BE2C (cell line): ENCODE data around the gene SLC30A9.
A peak's percentile ranks its signal among the peaks of the same experiment; 100 is the strongest.

ENCODE experiments used
- DNase-seq: peaks from one replicate; pipeline ENCODE4 v3.0.0-alpha.2; 2020
- H3K27me3 ChIP-seq: fragments of 250-450 bp; sonication (Bioruptor Pico); 2 replicates; pipeline ENCODE4 v1.5.1; 2020; ENCODE audit warnings: mild to moderate bottlenecking
- H3K36me3 ChIP-seq: fragments of 250-450 bp; sonication (Bioruptor Pico); 2 replicates; pipeline ENCODE4 v1.5.1; 2020; ENCODE audit warnings: mild to moderate bottlenecking
- H3K4me1 ChIP-seq: fragments of 250-450 bp; sonication (Bioruptor Pico); 2 replicates; pipeline ENCODE4 v1.5.1; 2020
- H3K4me3 ChIP-seq: 2 replicates; pipeline ENCODE4 v1.5.1; 2011; ENCODE audit warnings: low read depth, low read length
- H3K9me3 ChIP-seq: fragments of 250-450 bp; sonication (Bioruptor Pico); 2 replicates; pipeline ENCODE4 v1.5.1; 2020
- CTCF ChIP-seq: IDR thresholded peaks from 2 replicates; pipeline ENCODE4 v1.5.1; 2012; ENCODE audit warnings: mild to moderate bottlenecking, low read depth, low read length

The SLC30A9 gene

GRCh38 chr4:41977709-41978108, 12.6 kb upstream of the SLC30A9 start:
- Histone ChIP-seq H3K4me3 (no peak overlapping the region), H3K4me1 (no peaks in the 10 kb centered on the region), H3K9me3 (no peaks in the 10 kb centered on the region), H3K27me3 (no peaks in the 10 kb centered on the region), H3K36me3 (no peaks in the 10 kb centered on the region)
- TF ChIP-seq CTCF: no peak
- DNase-seq: no peak

- TF ChIP-seq CTCF: no peak
- H3K36me3 ChIP-seq: no peaks in the 10 kb centered on the region
- no peak within 1 kb of the TSS for H3K4me3 ChIP-seq
- no peak for DNase-seq
- H3K4me1 ChIP-seq: no peaks in the 10 kb centered on the region
- no peaks in the 10 kb centered on the region for H3K9me3 ChIP-seq
- no peaks in the 10 kb centered on the region for H3K27me3 ChIP-seq
Observed at GRCh38 chr4:41981456-41981855, 8.9 kb upstream of the SLC30A9 start, which contains the start of gene DCAF4L1. TSS of gene DCAF4L1 (plus strand) at chr4:41981756. CDS start at chr4:41981793, 37 bp downstream.

- Histone ChIP-seq H3K9me3 (no peaks in the 10 kb centered on the region), H3K4me1 (no peaks in the 10 kb centered on the region)
- no peak for TF ChIP-seq CTCF
Observed at GRCh38 chr4:41982716-41983115, 7.6 kb upstream of the SLC30A9 start.

GRCh38 chr4:41985151-41985550, 5.2 kb upstream of the SLC30A9 start:
- Histone ChIP-seq H3K4me3 (no peak overlapping the region), H3K36me3 (no peaks in the 10 kb centered on the region)
- no peak for TF ChIP-seq CTCF

More at GRCh38 chr4:41982716-41983115, 7.6 kb upstream of the SLC30A9 start:
- no peaks in the 10 kb centered on the region for H3K36me3 ChIP-seq
- H3K4me3 ChIP-seq: no peak overlapping the region
- H3K27me3 ChIP-seq: no peaks in the 10 kb centered on the region
- no peak for DNase-seq

GRCh38 chr4:41989994-41990364, 351 bp upstream of the SLC30A9 start:
- no peak for TF ChIP-seq CTCF
- no peak for DNase-seq
- Histone ChIP-seq H3K4me1 (peaks cover 2% of the 10 kb centered on the region; the same call in 1 of the 2 replicates), H3K27me3 (no peaks in the 10 kb centered on the region), H3K9me3 (no peaks in the 10 kb centered on the region), H3K4me3 (peak overlapping the region; percentile 97), H3K36me3 (no peaks in the 10 kb centered on the region)

More at GRCh38 chr4:41985151-41985550, 5.2 kb upstream of the SLC30A9 start:
- DNase-seq: no peak
- peaks cover 2% of the 10 kb centered on the region; the same call in 1 of the 2 replicates for H3K4me1 ChIP-seq
- H3K27me3 ChIP-seq: no peaks in the 10 kb centered on the region
- no peaks in the 10 kb centered on the region for H3K9me3 ChIP-seq

- Histone ChIP-seq H3K4me3 (peak overlapping the region; percentile 97), H3K9me3 (no peaks in the 10 kb centered on the region), H3K36me3 (no peaks in the 10 kb centered on the region), H3K4me1 (peaks cover 2% of the 10 kb centered on the region; the same call in 1 of the 2 replicates), H3K27me3 (no peaks in the 10 kb centered on the region)
- TF ChIP-seq CTCF: no peak
- DNase-seq: no peak
Observed at GRCh38 chr4:41991916-41992767, 1.8 kb downstream of the SLC30A9 start.
